ENCODE data around the gene CD300LF. TPM values are rescaled to one million over a fixed set of nuclear protein-coding genes. Genes with fewer than 3 reads are reported as not detected.

The CD300LF gene
- total RNA-seq, 1 experiment from 2014 or later = not detected

DNA sequence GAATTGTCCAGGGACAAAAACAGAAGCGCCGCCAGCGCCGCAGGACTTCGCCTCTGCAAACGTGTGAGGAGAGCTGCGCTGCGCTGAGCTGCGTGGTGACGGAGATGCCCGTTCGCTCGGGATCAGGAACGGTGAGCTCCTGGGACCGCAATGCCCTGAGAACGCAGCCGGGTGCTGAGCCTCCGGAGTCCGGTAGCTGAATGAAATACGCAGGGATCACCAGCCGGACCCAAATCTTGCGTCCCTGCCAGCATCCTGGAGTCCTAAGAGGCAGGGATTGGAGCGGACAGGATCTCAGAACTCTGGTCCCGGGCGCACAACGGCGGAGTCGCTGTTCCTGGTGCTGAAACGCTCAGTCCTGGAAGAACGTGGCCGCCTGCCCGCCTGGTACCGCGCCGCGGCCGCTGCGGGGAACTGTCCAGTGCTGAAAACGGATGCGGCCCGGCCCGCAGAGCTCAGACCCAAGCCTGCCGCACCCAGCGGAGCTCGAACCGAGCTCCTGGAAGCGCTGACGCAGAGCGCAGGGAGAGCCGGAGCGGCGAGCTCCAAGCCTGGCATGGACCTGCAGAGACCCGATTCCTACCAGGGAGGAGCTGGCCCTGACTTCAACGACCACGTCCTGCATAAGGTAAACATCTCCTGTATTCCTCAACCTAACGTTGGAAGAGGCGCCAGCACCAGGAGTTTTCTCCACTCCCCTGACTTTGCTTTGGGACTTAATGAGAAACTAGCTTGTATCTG lies 41.5 kb downstream of the CD300LF start:
- Histone ChIP-seq H3F3A (ENCODE audit: insufficient read depth, low read depth) (no peaks in the 10 kb centered on the region), H3K9me3 (ENCODE audit: insufficient read depth, low read depth) (no peaks in the 10 kb centered on the region), H3K27ac (no peak overlapping the region), H3K79me2 (ENCODE audit: low read depth) (no peaks in the 10 kb centered on the region), H3K4me2 (no peak overlapping the region), H3K9me2 (ENCODE audit: insufficient read depth) (no peaks in the 10 kb centered on the region), H2AFZ (no peak overlapping the region), H3K4me3 (no peak overlapping the region), H3K36me3 (ENCODE audit: low read depth) (no peaks in the 10 kb centered on the region), H3K27me3 (ENCODE audit: insufficient read depth, low read depth) (peaks cover 91% of the 10 kb centered on the region), H4K20me1 (ENCODE audit: insufficient read depth) (0 out of 2 replicates have a peak, but pooled peaks cover 4% of the 10 kb centered on the region), H3K4me1 (replicated peaks; ENCODE audit: insufficient read depth) (no peaks in the 10 kb centered on the region)
- intact Hi-C loops (cut with micrococcal nuclease; ENCODE audit: unreplicated experiment) = no loop called here
- TF ChIP-seq, protein P1, sequence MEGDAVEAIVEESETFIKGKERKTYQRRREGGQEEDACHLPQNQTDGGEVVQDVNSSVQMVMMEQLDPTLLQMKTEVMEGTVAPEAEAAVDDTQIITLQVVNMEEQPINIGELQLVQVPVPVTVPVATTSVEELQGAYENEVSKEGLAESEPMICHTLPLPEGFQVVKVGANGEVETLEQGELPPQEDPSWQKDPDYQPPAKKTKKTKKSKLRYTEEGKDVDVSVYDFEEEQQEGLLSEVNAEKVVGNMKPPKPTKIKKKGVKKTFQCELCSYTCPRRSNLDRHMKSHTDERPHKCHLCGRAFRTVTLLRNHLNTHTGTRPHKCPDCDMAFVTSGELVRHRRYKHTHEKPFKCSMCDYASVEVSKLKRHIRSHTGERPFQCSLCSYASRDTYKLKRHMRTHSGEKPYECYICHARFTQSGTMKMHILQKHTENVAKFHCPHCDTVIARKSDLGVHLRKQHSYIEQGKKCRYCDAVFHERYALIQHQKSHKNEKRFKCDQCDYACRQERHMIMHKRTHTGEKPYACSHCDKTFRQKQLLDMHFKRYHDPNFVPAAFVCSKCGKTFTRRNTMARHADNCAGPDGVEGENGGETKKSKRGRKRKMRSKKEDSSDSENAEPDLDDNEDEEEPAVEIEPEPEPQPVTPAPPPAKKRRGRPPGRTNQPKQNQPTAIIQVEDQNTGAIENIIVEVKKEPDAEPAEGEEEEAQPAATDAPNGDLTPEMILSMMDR (conservative IDR thresholded peaks at IDR 0.05) = no peak
- TF ChIP-seq EZH2 (IDR thresholded peaks at IDR 0.05; ENCODE audit: low read depth) = no peak
- DNase-seq = no peak
- ChIA-PET POLR2A (ENCODE audit: unreplicated experiment) (no interaction called here), CTCF (no interaction called here)
- no TSS peak for BruUV-seq (replicated peaks)

DNA sequence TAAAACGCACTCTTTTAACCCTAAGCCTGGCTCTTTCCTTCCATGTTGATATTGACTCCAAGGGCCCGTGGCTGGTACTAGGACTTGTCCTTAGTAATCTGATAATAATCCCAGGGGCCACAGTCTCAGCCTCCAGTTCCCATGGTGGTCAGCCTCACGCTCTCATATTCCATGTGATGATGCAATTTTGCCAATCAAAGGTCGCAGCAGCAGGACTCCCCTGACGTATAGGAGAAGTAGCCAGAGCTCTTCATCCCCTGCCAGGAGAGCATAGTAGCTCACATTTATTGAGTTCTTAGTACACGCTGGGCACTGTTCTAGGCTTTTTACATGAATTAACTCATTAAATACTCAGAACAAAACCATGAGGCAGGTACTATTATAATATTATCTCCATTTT lies 42.4 kb downstream of the CD300LF start:
- H3K36me3 ChIP-seq (ENCODE audit: low read depth) = no peaks in the 10 kb centered on the region
- POLR2A ChIA-PET (ENCODE audit: unreplicated experiment) = no interaction called here
- H2AFZ ChIP-seq = no peak overlapping the region
- BruUV-seq (replicated peaks) = no TSS peak
- H3K27me3 ChIP-seq (ENCODE audit: insufficient read depth, low read depth) = peaks cover 90% of the 10 kb centered on the region
- CTCF ChIA-PET = no interaction called here
- H3K27ac ChIP-seq = no peak overlapping the region
- intact Hi-C loops (cut with micrococcal nuclease; ENCODE audit: unreplicated experiment) = no loop called here
- no peaks in the 10 kb centered on the region for H3K4me1 ChIP-seq (replicated peaks; ENCODE audit: insufficient read depth)
- H3K79me2 ChIP-seq (ENCODE audit: low read depth) = no peaks in the 10 kb centered on the region
- no peak overlapping the region for H3K4me2 ChIP-seq
- no peak for TF ChIP-seq EZH2 (IDR thresholded peaks at IDR 0.05; ENCODE audit: low read depth)
- TF ChIP-seq, protein P1 (conservative IDR thresholded peaks at IDR 0.05) = no peak
- H3F3A ChIP-seq (ENCODE audit: insufficient read depth, low read depth) = no peaks in the 10 kb centered on the region
- no peak overlapping the region for H3K4me3 ChIP-seq
- H4K20me1 ChIP-seq (ENCODE audit: insufficient read depth) = 0 out of 2 replicates have a peak, but pooled peaks cover 4% of the 10 kb centered on the region
- H3K9me2 ChIP-seq (ENCODE audit: insufficient read depth) = no peaks in the 10 kb centered on the region
- no peak for DNase-seq
- no peaks in the 10 kb centered on the region for H3K9me3 ChIP-seq (ENCODE audit: insufficient read depth, low read depth)

DNA sequence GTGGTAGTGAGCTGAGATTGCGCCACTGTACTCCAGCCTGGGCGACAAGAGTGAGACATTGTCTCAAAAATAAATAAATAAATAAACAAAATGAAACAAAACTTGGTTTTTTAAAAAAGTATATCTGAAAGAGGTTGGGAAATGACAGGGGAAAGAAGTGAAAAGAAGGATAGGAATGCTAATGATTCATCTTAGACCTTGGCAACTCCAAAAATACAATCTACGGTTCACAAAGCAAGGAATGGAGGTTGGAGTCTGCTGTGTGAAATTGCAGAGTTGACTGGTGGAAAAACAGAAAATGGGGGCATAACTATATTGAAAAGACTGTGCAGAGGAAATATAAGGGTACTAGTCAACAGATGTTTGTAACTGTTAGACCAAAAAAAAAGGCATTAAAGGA lies 49.2 kb downstream of the CD300LF start:
- intact Hi-C loops (cut with micrococcal nuclease; ENCODE audit: unreplicated experiment) = no loop called here
- DNase-seq = no peak
- TF ChIP-seq, protein P1 (conservative IDR thresholded peaks at IDR 0.05) = no peak
- no peak for TF ChIP-seq EZH2 (IDR thresholded peaks at IDR 0.05; ENCODE audit: low read depth)
- no peaks in the 10 kb centered on the region for H3F3A ChIP-seq (ENCODE audit: insufficient read depth, low read depth)
- ChIA-PET POLR2A (ENCODE audit: unreplicated experiment) (no interaction called here), CTCF (no interaction called here)
- H2AFZ ChIP-seq = no peak overlapping the region
- no peak overlapping the region for H3K4me3 ChIP-seq
- H3K27ac ChIP-seq = no peak overlapping the region
- 0 out of 2 replicates have a peak, but pooled peaks cover 4% of the 10 kb centered on the region for H4K20me1 ChIP-seq (ENCODE audit: insufficient read depth)
- no peaks in the 10 kb centered on the region for H3K79me2 ChIP-seq (ENCODE audit: low read depth)
- peaks cover 80% of the 10 kb centered on the region for H3K27me3 ChIP-seq (ENCODE audit: insufficient read depth, low read depth)
- no peaks in the 10 kb centered on the region for H3K36me3 ChIP-seq (ENCODE audit: low read depth)
- no peaks in the 10 kb centered on the region for H3K9me3 ChIP-seq (ENCODE audit: insufficient read depth, low read depth)
- no TSS peak for BruUV-seq (replicated peaks)
- H3K4me1 ChIP-seq (replicated peaks; ENCODE audit: insufficient read depth) = no peaks in the 10 kb centered on the region
- no peak overlapping the region for H3K4me2 ChIP-seq
- H3K9me2 ChIP-seq (ENCODE audit: insufficient read depth) = no peaks in the 10 kb centered on the region
